ENCODE results near the gene C9orf85. TPM values are rescaled to one million over a fixed set of nuclear protein-coding genes. Genes with fewer than 3 reads are reported as not detected.

The C9orf85 gene
- total RNA-seq, 2 donors from 2014 or later: 7.5 to 9.3 TPM

DNA sequence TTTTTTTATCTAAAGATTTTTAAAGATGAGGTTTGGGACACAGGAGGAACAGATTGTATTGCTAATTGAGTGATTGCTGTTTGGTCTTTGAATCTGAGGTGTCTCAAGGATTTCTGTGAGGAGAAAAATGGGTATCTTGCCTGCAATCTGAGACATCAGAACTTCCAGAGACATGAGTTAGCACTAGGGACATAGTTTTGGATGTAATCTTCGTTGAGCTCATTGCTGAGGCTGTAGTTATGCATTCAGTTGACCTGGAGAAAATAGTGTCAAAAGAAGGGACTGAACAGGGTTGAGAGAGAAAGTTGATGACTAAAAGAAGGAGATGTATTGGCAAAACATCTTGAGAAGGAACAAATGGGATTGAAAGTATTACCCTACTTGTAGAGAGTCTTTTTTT is 24.6 kb downstream of the C9orf85 start:
- no peaks in the 10 kb centered on the region for H3K4me1 ChIP-seq (ENCODE audit: control insufficient read depth, insufficient read depth, low read length)
- H3K4me1 Mint-ChIP-seq: peaks cover 2% of the 10 kb centered on the region
- H3K9me3 Mint-ChIP-seq: peaks cover 1% of the 10 kb centered on the region
- no peaks in the 10 kb centered on the region for H3K27me3 ChIP-seq (ENCODE audit: control insufficient read depth, insufficient read depth, low read length, poor library complexity, severe bottlenecking)
- TF ChIP-seq, protein P1, sequence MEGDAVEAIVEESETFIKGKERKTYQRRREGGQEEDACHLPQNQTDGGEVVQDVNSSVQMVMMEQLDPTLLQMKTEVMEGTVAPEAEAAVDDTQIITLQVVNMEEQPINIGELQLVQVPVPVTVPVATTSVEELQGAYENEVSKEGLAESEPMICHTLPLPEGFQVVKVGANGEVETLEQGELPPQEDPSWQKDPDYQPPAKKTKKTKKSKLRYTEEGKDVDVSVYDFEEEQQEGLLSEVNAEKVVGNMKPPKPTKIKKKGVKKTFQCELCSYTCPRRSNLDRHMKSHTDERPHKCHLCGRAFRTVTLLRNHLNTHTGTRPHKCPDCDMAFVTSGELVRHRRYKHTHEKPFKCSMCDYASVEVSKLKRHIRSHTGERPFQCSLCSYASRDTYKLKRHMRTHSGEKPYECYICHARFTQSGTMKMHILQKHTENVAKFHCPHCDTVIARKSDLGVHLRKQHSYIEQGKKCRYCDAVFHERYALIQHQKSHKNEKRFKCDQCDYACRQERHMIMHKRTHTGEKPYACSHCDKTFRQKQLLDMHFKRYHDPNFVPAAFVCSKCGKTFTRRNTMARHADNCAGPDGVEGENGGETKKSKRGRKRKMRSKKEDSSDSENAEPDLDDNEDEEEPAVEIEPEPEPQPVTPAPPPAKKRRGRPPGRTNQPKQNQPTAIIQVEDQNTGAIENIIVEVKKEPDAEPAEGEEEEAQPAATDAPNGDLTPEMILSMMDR (conservative IDR thresholded peaks at IDR 0.05): no peak
- H3K4me3 Mint-ChIP-seq: no peak overlapping the region
- DNase-seq: no peak
- no peak overlapping the region for H3K9ac ChIP-seq (ENCODE audit: extremely low read depth, low read length, poor library complexity, severe bottlenecking)
- no peaks in the 10 kb centered on the region for H3K27me3 Mint-ChIP-seq (ENCODE audit: insufficient read depth)
- no peaks in the 10 kb centered on the region for H3K36me3 ChIP-seq (ENCODE audit: control insufficient read depth, insufficient read depth, low read length)
- no peak overlapping the region for H3K4me3 ChIP-seq (ENCODE audit: low read length)
- WGBS, 2 experiments (ENCODE audit: insufficient coverage in 1 of 2, insufficient read length in 1 of 2): 45 to 64% methylated on average over 1 of the region's 1 CpG
- H3K27ac ChIP-seq (ENCODE audit: low read depth, low read length): no peak overlapping the region
- peak overlapping the region; percentile 71 for H3K27ac Mint-ChIP-seq
- H3K36me3 Mint-ChIP-seq (ENCODE audit: low read depth): peaks cover 8% of the 10 kb centered on the region
- H3K9me3 ChIP-seq (ENCODE audit: control insufficient read depth, low read length): peaks cover 5% of the 10 kb centered on the region

DNA sequence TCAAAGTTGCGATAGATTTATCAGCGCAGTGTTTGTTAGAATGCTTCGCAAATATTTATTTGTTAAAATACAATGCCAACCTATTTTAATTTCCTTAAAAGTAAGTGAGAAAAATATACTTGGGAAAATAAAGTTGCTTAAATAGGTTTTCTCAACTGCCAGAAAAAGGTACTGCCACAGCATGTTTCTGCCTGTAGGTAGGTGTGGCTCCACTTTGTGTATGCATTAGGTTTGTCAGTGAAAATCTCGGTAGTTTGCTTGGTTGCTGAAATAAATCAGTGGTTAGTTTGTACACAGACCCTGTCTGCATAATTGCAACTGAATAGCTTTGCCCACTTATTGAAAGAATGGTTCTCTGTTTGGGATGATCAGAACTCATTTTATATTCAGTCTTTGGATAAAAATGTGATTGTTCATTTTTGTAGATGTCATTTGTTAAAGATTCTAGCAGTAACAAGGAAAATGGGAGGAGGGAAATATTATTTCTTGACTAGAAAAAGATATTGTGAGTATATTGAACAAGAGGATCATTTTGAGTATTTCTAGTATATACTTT is 25.7 kb downstream of the C9orf85 start:
- H3K27ac ChIP-seq (ENCODE audit: low read depth, low read length): no peak overlapping the region
- no peak overlapping the region for H3K27ac Mint-ChIP-seq
- H3K36me3 ChIP-seq (ENCODE audit: control insufficient read depth, insufficient read depth, low read length): no peaks in the 10 kb centered on the region
- 92% methylated on average over 3 of the region's 4 CpGs; no CpG with 5 or more reads in 1 of the 2 experiments for WGBS, 2 experiments (ENCODE audit: insufficient coverage in 1 of 2, insufficient read length in 1 of 2)
- H3K9me3 Mint-ChIP-seq: peaks cover 1% of the 10 kb centered on the region
- peaks cover 3% of the 10 kb centered on the region for H3K9me3 ChIP-seq (ENCODE audit: control insufficient read depth, low read length)
- H3K4me3 Mint-ChIP-seq: no peak overlapping the region
- H3K4me3 ChIP-seq (ENCODE audit: low read length): no peak overlapping the region
- no peaks in the 10 kb centered on the region for H3K27me3 ChIP-seq (ENCODE audit: control insufficient read depth, insufficient read depth, low read length, poor library complexity, severe bottlenecking)
- H3K4me1 Mint-ChIP-seq: peaks cover 2% of the 10 kb centered on the region
- TF ChIP-seq, protein P1 (conservative IDR thresholded peaks at IDR 0.05): no peak
- no peak overlapping the region for H3K9ac ChIP-seq (ENCODE audit: extremely low read depth, low read length, poor library complexity, severe bottlenecking)
- H3K36me3 Mint-ChIP-seq (ENCODE audit: low read depth): peaks cover 7% of the 10 kb centered on the region
- DNase-seq: no peak
- H3K4me1 ChIP-seq (ENCODE audit: control insufficient read depth, insufficient read depth, low read length): no peaks in the 10 kb centered on the region
- no peaks in the 10 kb centered on the region for H3K27me3 Mint-ChIP-seq (ENCODE audit: insufficient read depth)

DNA sequence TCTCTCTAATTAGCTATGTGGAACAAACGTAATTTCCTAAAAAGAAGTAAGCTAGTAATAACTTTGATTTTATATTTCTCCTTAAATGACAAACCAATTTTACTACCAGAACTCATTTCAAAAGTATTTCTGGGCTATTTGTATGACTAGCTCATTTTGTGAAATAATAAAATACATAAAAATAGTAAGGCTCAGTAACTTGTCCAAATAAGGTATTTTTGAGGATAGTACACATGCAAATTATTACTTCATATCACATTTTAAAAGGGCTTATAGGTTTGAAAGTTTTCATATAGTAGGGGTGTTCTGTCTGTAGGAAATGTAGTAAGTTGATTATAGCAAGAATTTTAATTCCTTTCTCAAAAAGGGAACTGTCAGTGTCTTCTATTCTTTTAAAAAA is 26.5 kb downstream of the C9orf85 start:
- H3K9me3 Mint-ChIP-seq: peaks cover 1% of the 10 kb centered on the region
- TF ChIP-seq, protein P1 (conservative IDR thresholded peaks at IDR 0.05): no peak
- H3K9me3 ChIP-seq (ENCODE audit: control insufficient read depth, low read length): no peaks in the 10 kb centered on the region

More for the DNA sequence above, 26.5 kb downstream of the C9orf85 start:
- no peak for DNase-seq
- Mint-ChIP-seq H3K27me3 (ENCODE audit: insufficient read depth) (no peaks in the 10 kb centered on the region), H3K27ac (no peak overlapping the region), H3K4me1 (peaks cover 2% of the 10 kb centered on the region), H3K36me3 (ENCODE audit: low read depth) (peaks cover 3% of the 10 kb centered on the region), H3K4me3 (no peak overlapping the region)
- Histone ChIP-seq H3K9ac (ENCODE audit: extremely low read depth, low read length, poor library complexity, severe bottlenecking) (no peak overlapping the region), H3K4me3 (ENCODE audit: low read length) (no peak overlapping the region), H3K4me1 (ENCODE audit: control insufficient read depth, insufficient read depth, low read length) (no peaks in the 10 kb centered on the region), H3K27ac (ENCODE audit: low read depth, low read length) (no peak overlapping the region), H3K27me3 (ENCODE audit: control insufficient read depth, insufficient read depth, low read length, poor library complexity, severe bottlenecking) (no peaks in the 10 kb centered on the region), H3K36me3 (ENCODE audit: control insufficient read depth, insufficient read depth, low read length) (no peaks in the 10 kb centered on the region)
- WGBS, 2 experiments (ENCODE audit: insufficient coverage in 1 of 2, insufficient read length in 1 of 2): no CpG with 5 or more reads among the region's 1 CpG
